Measurements from ENCODE around the gene ANLN.

Gene ANLN

DNA sequence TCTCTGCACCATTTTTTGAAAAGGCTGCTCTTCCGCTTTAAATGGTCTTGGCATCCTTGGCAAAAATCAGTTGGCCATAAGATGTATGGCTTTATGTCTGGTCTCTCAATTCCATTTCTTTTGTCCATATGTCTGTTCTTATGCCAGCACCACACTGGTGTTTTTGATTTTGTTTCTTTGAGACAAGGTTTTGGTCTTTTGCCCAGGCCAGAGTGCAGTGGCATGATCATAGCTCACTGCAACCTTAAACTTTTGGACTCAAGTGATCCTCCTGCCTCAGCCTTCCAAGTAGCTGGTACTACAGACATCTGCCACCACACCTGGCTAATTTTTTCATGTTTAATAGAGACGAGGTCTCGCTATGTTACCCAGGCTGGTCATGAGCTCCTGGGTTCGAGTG lies 48.5 kb downstream of the ANLN start (continued):
- TF ChIP-seq ZNF221 (tag by site-specific recombination; IDR thresholded peaks at IDR 0.05; ENCODE audit: borderline replicate concordance) (no peak), ZFP69B (tag by site-specific recombination; IDR thresholded peaks at IDR 0.05) (no peak), BCL11A (tag by site-specific recombination; IDR thresholded peaks at IDR 0.05; ENCODE audit: low read depth) (no peak), ZBTB20 (tag by site-specific recombination; IDR thresholded peaks at IDR 0.05) (no peak), ZNF629 (tag by site-specific recombination; IDR thresholded peaks at IDR 0.05) (no peak), ZBTB7A (tag by site-specific recombination; IDR thresholded peaks at IDR 0.05; ENCODE audit: low read depth) (no peak)
- TF ChIP-seq, protein P1, sequence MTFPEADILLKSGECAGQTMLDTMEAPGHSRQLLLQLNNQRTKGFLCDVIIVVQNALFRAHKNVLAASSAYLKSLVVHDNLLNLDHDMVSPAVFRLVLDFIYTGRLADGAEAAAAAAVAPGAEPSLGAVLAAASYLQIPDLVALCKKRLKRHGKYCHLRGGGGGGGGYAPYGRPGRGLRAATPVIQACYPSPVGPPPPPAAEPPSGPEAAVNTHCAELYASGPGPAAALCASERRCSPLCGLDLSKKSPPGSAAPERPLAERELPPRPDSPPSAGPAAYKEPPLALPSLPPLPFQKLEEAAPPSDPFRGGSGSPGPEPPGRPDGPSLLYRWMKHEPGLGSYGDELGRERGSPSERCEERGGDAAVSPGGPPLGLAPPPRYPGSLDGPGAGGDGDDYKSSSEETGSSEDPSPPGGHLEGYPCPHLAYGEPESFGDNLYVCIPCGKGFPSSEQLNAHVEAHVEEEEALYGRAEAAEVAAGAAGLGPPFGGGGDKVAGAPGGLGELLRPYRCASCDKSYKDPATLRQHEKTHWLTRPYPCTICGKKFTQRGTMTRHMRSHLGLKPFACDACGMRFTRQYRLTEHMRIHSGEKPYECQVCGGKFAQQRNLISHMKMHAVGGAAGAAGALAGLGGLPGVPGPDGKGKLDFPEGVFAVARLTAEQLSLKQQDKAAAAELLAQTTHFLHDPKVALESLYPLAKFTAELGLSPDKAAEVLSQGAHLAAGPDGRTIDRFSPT (tag by site-specific recombination; IDR thresholded peaks at IDR 0.05): no peak

DNA sequence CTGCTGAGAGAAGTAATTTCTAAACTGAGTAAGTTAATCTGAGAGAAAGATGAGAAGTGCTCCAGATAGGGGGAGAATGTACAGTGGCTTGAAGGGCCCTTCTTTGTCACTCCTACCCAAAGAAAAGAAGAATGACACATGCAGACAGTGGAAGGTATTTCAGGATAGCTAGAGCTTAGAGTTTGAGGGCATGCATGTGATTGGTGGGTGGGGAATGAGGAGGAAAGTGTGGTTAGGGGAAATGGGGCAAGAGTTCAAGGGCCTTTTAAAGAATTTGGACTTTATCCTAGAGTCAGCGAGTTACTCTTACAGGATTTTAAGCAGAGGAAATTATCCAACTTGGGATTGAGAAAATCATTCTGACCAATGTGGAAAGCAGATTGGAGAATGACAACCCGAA lies 50.0 kb downstream of the ANLN start:
- Histone ChIP-seq H3K36me3 (ENCODE audit: control insufficient read depth in 2 of 2, insufficient read depth in 1 of 2, low read length in 2 of 2) (peaks cover 50 to 66% of the 10 kb centered on the region in 2 experiments), H3K4me3 (ENCODE audit: low read depth, low read length) (no peak overlapping the region), H3K9me3 (ENCODE audit: control insufficient read depth, insufficient read depth, low read depth, low read length) (no peaks in the 10 kb centered on the region), H3K4me1 (ENCODE audit: control insufficient read depth, insufficient read depth, low read length) (no peaks in the 10 kb centered on the region), H3K27ac (ENCODE audit: extremely low read depth, low read depth, low read length) (no peak overlapping the region)
- CTCF ChIA-PET: interaction anchor here (0.6 to 2.0 kb wide), 4 partner anchors 8 to 515 kb away, joined by 3 to 18 read pairs (median 6); no protein-coding TSS in a partner anchor
- TF ChIP-seq ZNF843 (tag by site-specific recombination; IDR thresholded peaks at IDR 0.05) (no peak), PRDM1 (tag by site-specific recombination; IDR thresholded peaks at IDR 0.05) (no peak), ZNF544 (tag by site-specific recombination; IDR thresholded peaks at IDR 0.05) (no peak), ZNF423 (tag by site-specific recombination; IDR thresholded peaks at IDR 0.05) (no peak), SP3 (tag by site-specific recombination; IDR thresholded peaks at IDR 0.05) (no peak), ZSCAN16 (tag by site-specific recombination; IDR thresholded peaks at IDR 0.05) (no peak), MZF1 (tag by site-specific recombination; IDR thresholded peaks at IDR 0.05; ENCODE audit: borderline replicate concordance) (no peak), ZNF561 (tag by site-specific recombination; IDR thresholded peaks at IDR 0.05; ENCODE audit: borderline replicate concordance) (no peak), ZNF341 (tag by site-specific recombination; IDR thresholded peaks at IDR 0.05; ENCODE audit: low read depth) (no peak), BCL11A (tag by site-specific recombination; IDR thresholded peaks at IDR 0.05; ENCODE audit: low read depth) (no peak), ZNF654 (tag by site-specific recombination; IDR thresholded peaks at IDR 0.05; ENCODE audit: low read depth) (no peak), ZNF174 (tag by site-specific recombination; IDR thresholded peaks at IDR 0.05) (no peak)
- TF ChIP-seq, protein P2, sequence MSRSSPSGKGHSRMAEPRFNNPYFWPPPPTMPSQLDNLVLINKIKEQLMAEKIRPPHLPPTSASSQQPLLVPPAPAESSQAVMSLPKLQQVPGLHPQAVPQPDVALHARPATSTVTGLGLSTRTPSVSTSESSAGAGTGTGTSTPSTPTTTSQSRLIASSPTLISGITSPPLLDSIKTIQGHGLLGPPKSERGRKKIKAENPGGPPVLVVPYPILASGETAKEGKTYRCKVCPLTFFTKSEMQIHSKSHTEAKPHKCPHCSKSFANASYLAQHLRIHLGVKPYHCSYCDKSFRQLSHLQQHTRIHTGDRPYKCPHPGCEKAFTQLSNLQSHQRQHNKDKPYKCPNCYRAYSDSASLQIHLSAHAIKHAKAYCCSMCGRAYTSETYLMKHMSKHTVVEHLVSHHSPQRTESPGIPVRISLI (tag by site-specific recombination; IDR thresholded peaks at IDR 0.05): no peak
- TF ChIP-seq, protein P3, sequence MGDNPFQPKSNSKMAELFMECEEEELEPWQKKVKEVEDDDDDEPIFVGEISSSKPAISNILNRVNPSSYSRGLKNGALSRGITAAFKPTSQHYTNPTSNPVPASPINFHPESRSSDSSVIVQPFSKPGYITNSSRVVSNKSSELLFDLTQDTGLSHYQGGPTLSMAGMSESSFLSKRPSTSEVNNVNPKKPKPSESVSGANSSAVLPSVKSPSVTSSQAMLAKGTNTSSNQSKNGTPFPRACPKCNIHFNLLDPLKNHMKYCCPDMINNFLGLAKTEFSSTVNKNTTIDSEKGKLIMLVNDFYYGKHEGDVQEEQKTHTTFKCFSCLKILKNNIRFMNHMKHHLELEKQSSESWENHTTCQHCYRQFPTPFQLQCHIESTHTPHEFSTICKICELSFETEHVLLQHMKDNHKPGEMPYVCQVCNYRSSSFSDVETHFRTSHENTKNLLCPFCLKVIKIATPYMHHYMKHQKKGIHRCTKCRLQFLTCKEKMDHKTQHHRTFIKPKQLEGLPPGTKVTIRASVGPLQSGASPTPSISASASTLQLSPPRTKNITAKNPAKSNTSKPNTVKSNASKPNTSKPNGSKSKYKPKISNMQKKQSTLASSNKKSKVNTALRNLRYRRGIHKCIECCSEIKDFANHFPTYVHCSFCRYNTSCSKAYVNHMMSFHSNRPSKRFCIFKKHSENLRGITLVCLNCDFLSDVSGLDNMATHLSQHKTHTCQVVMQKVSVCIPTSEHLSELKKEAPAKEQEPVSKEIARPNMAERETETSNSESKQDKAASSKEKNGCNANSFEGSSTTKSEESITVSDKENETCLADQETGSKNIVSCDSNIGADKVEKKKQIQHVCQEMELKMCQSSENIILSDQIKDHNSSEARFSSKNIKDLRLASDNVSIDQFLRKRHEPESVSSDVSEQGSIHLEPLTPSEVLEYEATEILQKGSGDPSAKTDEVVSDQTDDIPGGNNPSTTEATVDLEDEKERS (tag by site-specific recombination; IDR thresholded peaks at IDR 0.05): no peak
- TF ChIP-seq, protein P4, sequence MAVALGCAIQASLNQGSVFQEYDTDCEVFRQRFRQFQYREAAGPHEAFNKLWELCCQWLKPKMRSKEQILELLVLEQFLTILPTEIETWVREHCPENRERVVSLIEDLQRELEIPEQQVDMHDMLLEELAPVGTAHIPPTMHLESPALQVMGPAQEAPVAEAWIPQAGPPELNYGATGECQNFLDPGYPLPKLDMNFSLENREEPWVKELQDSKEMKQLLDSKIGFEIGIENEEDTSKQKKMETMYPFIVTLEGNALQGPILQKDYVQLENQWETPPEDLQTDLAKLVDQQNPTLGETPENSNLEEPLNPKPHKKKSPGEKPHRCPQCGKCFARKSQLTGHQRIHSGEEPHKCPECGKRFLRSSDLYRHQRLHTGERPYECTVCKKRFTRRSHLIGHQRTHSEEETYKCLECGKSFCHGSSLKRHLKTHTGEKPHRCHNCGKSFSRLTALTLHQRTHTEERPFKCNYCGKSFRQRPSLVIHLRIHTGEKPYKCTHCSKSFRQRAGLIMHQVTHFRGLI (tag by site-specific recombination; IDR thresholded peaks at IDR 0.05): no peak
- TF ChIP-seq, protein P5, sequence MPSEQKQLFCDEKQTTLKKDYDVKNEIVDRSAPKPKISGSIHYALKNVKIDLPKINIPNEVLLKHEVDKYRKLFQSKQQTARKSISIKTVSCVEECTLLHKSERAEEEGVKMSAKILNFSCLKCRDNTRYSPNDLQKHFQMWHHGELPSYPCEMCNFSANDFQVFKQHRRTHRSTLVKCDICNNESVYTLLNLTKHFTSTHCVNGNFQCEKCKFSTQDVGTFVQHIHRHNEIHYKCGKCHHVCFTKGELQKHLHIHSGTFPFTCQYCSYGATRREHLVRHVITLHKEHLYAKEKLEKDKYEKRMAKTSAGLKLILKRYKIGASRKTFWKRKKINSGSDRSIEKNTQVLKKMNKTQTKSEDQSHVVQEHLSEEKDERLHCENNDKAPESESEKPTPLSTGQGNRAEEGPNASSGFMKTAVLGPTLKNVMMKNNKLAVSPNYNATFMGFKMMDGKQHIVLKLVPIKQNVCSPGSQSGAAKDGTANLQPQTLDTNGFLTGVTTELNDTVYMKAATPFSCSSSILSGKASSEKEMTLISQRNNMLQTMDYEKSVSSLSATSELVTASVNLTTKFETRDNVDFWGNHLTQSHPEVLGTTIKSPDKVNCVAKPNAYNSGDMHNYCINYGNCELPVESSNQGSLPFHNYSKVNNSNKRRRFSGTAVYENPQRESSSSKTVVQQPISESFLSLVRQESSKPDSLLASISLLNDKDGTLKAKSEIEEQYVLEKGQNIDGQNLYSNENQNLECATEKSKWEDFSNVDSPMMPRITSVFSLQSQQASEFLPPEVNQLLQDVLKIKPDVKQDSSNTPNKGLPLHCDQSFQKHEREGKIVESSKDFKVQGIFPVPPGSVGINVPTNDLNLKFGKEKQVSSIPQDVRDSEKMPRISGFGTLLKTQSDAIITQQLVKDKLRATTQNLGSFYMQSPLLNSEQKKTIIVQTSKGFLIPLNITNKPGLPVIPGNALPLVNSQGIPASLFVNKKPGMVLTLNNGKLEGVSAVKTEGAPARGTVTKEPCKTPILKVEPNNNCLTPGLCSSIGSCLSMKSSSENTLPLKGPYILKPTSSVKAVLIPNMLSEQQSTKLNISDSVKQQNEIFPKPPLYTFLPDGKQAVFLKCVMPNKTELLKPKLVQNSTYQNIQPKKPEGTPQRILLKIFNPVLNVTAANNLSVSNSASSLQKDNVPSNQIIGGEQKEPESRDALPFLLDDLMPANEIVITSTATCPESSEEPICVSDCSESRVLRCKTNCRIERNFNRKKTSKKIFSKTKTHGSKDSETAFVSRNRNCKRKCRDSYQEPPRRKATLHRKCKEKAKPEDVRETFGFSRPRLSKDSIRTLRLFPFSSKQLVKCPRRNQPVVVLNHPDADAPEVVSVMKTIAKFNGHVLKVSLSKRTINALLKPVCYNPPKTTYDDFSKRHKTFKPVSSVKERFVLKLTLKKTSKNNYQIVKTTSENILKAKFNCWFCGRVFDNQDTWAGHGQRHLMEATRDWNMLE (tag by site-specific recombination; conservative IDR thresholded peaks at IDR 0.05; ENCODE audit: low read depth): no peak
- POLR2A ChIA-PET: no interaction called here

Measured in HEK293 (cell line).